GM18526 (cell line): ENCODE results near the gene CELSR3.

Source experiments
- POLR2A ChIP-seq: IDR thresholded peaks from 3 replicates; pipeline ENCODE4 v1.6.1; 2011; ENCODE audit not compliant: insufficient read length; ENCODE audit errors: extremely low read depth

The CELSR3 gene

DNA sequence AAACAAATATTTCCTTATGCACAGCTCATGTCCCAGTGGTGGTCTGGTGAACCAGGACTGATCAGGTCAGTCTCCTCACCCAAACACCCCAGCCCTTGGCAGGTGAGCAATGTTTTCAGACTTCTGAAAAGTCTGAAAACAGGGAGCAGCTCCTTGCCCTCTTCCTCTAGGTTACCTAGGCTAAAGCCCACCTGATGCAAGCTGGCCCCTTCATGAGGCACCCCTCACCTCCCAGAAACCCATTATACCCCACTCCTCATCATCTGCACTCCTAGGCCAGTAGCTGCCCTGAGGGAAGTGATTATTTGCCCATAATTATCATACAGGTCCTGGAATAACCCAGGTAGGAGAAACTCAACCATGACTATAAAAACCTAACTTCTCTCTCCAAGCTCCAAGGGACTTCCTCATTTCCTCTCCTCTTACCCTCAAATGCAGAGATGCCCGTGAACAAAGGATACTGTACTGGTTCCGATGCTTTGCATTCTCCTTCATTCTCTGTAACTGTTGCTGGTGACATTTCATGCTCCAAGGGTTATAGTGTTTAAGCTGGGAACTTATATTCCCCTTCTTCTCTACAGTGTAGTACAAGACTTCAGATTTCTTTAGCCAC lies 28.3 kb upstream of the CELSR3 start:
- no peak for TF ChIP-seq POLR2A

DNA sequence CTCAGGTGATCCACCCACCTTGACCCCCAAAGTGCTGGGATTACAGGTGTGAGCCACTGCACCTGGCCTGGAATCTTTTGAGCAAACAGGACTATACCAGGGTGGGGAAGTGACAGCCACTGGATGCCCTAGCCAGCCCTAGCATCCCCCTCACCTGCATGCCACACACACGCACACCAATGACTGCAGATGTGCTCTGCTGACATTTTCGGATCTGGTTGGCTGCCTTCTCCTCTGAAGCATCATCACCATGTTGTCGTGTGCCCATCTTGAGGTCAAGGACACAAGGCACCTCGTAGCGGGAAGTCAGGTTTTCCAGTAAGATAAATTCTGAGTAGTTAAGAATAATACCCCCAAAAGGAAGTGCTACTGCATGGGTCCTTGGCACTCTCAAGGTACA lies 26.7 kb upstream of the CELSR3 start:
- TF ChIP-seq POLR2A, result no peak

DNA sequence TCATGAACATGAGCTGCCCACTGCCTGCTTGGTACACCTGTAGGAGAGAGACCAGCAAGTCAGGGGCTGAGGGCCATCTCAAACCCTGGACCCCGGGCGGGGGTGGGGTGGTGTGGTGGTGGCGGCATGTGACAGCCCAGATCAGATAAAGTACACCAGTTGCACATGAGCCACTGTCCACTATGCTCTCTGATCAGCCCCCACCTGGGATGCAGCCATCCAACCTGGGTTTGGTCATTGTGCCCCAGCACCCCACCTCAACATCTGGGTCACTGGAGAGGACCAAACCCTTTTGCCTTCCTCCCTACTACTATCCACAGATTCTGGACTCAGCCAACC lies 26.0 kb upstream of the CELSR3 start:
- TF ChIP-seq POLR2A, result no peak

DNA sequence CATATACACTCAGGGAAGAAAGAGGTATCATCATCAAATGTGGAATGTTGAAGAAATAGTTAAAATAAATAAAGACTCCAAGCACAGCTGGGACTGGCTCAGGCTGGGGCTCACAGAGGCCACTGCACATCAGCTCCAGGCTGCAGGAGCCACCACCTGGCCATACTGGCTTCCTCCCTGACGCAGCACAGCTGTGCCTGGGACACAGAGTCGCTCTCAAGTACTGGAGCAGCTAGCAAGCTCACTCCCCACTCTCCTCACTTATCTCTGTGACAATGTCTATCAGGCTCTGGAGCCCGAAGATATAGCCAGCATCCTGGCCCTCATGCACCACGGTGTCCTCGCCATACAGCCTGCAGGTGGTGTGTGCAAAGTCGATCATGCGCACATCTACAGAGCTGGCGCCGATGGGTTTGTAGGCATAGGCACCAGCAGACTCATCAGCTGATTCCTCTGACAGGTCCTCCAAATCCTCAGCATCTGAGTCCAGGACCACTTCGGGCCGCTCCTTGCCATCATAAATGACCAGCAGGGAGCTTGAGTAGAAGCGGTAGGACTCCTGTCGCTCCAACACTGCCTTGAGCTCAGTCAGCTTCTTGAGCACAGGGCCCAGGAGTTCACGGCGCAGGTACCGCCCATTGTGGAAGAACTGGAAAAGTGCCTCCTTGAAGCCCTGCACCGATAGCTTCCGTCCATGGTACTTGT lies 25.5 kb upstream of the CELSR3 start:
- TF ChIP-seq POLR2A, result no peak

DNA sequence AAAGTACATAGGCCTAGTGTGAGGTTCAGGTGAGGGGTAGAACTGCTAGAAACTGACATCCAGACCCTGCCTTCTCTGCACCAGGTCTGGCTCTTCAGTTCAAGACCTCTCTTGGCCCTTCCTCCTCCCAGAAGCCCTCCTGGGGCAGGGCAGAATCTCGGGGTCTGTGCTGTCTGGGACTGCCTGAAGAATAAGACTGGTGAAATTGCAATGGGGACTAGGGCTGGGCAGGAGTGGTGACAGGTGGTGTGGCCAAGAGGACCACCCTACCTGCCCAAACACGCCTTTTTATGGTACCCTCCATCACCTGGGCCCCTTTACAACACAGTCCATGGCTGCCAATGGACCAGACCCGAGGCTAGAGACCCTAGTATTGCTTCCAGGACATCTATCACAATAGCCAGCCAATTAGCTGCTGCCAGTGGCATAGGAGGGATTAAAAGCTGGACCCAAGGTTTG lies 24.6 kb upstream of the CELSR3 start:
- TF ChIP-seq POLR2A, result no peak

DNA sequence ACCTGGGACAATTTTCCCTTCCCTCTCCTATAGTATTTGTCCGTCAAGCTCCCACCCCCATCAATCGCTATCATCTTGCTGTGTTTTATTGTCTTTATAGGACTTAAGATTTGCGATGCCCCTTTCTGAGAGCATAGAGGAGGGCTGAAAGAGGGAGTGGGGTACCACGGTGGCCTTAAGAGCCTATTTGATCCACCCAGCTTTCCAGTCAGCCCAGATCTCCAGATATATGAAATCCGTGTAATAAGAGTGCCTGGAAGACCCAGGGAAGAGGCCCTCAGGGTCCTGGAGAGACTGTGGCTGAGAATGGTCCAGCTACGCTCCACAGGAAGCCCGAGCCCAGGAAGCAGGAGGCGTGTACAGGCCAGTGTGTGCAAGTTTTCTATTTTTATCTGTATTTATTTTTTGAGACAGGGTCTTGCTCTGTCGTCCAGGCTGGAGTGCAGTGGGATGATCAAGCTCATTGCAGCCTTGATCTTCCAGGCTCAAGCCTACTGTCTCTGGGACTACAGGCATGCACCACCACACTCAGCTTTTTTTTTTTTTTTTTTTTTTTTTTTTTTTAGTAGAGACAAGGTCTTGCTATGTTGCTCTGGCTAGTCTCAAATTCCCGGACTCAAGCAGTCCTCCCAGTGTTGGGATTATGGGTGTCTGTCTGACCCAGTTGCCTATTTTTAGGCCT lies 24.0 kb upstream of the CELSR3 start:
- no peak for TF ChIP-seq POLR2A

DNA sequence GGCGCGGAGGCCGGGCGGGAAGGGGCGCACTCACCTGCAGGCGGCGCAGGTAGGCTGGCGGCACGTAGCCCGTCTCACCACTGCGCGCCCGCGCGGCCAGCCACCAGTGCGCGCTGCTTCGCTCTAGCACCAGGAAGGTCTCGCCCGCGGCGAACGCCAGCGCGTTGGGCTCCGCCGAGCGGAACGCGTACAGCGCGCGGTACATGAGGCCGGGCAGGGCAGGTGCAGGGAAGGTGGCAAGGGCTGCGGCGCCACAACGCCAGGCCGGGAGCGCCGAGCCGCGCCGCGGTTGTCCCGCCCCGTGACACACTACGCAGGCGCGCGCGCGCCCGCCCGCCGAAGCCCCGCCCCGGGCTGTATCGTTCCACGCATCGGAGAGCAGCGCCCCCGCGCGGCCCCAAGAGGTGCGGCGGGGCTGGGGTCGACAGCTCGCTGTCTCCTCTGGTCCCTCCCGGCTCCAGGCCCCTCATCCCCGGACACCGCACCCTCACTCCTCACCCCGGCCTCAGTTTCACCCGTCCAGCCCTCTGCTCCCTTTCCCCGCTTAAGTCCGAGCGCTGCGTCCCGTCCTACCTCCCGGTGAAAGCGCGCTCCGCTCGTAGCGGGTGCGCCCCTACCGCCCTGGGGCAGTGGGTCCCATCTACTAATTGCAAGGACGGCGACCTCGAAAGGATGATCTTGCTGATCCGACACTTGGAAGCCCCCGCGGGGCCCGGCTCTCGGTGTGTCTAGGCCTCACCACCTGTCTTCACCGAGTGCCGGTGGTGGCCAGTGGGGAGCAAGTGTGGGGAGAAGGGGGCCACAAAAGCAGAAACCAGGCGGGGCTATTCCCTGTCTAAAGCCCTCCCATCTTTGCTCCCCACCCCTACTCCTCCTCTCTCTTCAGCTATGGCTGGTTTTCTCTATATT lies 23.2 kb upstream of the CELSR3 start, which contains the start of gene NCKIPSD:
Gene NCKIPSD, minus strand, starts transcription at position 313 of the 909 bp plus-strand sequence. Its CDS starts 108 bp downstream, at position 205.
- TF ChIP-seq POLR2A, result peak; percentile 92

DNA sequence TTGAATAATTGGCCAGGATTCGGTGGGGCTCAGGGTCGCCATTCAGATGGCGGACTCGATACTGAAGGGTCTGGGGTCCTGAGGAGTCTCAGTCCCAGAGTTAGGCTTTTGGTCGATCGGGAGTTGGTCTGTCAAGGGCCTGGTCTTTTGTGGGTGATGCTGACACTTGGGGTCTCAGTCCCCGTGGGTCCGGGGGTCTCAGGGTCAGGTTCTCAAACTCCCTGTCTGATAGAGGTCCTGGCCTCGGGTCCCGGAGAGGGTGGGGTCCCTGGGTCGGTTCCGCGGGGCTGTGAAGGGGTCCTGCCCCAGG lies 22.6 kb upstream of the CELSR3 start:
- TF ChIP-seq POLR2A, result no peak

DNA sequence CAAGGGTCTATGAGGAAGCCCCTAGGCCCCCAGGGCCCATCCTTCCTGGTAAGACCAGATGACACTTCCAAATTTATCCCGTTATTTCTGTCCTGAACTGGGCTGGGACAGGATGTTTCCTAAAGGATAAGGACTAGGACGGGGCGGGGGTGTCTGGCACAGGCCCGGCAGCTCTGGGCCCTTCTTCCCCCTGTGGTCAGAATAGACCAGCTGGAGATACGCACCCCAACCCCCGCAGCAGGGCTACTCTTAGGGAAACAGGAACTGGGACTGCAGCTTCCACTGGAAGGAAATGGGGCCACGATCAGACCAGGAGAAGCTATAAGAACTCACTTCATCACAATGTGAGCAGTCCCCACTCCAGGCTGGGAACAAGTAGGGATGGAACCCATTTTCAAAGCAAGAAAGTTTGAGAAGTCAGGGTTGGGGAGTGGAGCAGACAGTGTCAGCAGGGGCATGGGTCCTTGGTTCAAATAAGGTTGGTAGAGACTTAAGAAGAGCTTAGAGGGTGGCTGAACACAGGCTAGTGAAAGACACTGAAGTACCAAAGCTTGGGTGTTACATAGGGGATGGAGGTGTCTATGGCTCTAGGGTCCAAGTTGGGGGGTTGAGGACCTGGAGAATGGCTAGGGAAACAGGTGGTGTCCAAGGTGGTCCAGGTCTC lies 21.9 kb upstream of the CELSR3 start:
- TF ChIP-seq POLR2A, result no peak

DNA sequence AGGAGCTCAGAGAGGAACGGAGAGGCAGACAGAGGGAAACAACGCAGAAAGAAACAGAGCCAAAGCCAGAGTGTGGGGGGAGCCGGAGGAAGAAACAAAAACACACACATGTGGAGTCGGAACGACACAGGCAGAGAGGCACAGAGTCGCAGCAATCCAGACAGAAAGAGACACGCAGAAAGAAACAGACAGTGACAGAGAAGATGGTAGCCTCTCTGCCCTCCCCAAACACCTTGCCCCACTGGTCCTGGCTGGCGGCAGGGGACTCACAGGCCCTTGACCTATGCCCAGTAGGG lies 21.3 kb upstream of the CELSR3 start:
- no peak for TF ChIP-seq POLR2A

DNA sequence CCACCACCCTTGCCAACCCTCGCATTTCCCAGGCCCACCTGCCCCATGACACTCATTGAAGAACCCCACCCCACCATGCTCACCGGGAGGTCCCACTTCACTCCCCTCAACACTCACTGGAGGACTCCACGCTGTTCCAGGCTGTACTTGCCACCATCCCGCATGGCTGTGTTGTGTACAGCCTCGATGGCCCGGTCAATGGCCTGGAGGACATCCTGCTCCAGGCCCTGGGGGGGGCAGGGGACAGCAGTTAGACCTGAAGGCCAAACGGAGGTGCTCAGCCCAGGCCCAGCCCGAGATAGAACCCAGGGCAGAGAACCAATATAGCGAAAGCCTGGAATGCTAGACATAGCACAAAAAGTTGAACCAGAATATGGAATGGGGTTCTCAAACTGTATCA lies 20.1 kb upstream of the CELSR3 start:
- no peak for TF ChIP-seq POLR2A

DNA sequence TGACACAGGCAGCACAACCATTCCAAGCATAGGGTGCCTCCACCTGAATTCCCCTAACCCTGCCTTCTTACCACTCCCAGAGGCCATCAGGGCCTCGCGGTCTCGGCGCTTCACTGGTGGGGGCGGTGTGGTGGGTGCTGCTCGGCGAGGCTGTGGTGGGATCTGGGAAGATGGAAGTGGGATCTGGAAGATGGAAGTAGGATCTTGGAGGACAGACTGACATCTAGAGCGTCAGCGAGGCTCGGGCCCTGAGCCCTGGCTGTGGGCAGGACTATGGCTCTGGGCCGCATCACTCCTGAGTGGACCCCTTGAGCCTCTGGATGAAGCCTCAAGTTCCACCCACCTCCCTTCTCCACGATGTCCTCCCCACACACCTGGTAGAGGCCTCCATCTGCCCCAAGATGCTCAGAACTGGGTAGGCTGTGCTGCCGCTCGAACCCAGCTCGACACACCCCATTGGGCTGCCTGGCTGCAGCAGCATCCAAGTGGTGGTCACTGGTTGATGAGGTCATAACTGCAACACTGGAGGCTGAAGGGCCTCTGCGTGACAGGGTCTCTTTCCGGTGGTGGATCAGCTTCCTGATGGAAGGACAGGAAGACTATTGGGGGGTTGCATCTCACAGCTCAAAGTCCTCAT lies 19.4 kb upstream of the CELSR3 start:
- TF ChIP-seq POLR2A, result no peak

DNA sequence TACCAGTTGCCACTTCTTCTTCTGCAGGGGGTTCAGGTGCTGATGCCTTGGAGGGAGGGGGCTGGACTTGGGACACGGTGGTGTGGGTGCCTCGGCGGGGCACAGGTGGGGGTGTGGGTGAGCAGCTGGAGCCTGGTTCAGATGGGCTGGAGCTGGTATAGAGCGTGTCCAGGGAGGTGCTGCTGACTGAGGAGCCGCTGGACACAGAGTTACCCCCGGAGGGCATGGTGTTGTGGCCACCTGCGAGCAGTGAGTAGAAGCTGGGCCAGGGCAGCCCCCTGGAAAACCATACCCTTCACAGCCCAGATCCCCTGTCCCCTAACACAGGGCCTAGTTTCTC lies 18.8 kb upstream of the CELSR3 start:
- TF ChIP-seq POLR2A, result no peak

DNA sequence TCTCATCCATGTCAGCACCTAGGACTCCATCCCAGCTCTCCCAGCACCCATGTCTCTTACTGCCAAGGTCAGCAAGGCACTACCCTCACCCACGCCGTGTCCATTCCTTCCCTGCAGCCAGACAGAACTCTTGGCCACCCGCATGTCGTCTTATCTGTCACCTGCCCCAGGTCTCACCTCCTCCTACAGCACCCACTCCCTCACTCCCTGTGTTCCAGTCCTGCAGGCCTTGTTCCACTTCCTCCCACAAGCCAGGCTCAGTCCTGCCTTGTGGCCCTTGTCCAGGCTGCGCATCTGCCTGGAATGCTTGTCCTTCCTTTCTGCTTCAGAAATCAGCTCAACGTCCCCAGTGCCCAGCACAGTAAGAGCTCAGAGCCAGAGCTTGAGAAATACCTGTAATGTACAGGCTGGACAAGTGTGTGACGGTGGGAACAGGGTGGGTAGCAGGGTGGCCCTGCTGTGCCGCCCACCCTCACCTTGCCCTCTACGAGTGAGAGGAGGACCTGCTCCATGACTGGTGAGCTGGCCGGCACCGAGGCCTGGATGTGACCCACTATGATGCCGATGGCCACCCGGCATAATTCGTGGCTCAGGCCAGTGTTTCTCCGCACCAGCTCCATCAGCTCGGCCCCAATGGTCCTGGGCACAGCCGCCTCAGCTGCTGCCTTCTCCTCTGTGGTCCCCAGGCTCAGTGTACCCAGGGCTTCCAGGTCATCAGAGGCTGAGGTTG lies 18.3 kb upstream of the CELSR3 start:
- no peak for TF ChIP-seq POLR2A
